Smooth muscle cell (in vitro differentiated cells): ENCODE data around the gene TTC23. TPM values are rescaled to one million over a fixed set of nuclear protein-coding genes. Genes with fewer than 3 reads are reported as not detected.

ENCODE experiments used
- DNase-seq: peaks from one replicate; lab custom pipeline; 2025; ENCODE audit not compliant: unreplicated experiment; lab: John Stamatoyannopoulos, UW
- H2AFZ ChIP-seq: fragments of 200-600 bp; sonication (generic); 2 replicates; pipeline ENCODE4 v1.6.0; 2016; ENCODE audit warnings: antibody characterized with exemption, low read depth, mild to moderate bottlenecking
- H3F3A ChIP-seq: fragments of 200-600 bp; sonication (generic); 2 replicates; pipeline ENCODE4 v1.6.0; 2017; ENCODE audit warnings: antibody characterized with exemption, low read depth
- H3K27ac ChIP-seq: fragments of 200-600 bp; sonication (generic); 2 replicates; pipeline ENCODE4 v1.5.1; 2016; ENCODE audit warnings: low read depth, mild to moderate bottlenecking
- H3K27me3 ChIP-seq: fragments of 200-600 bp; sonication (generic); 2 replicates; pipeline ENCODE4 v1.6.1; 2016; ENCODE audit warnings: low read depth, mild to moderate bottlenecking
- H3K36me3 ChIP-seq: fragments of 200-600 bp; sonication (generic); 2 replicates; pipeline ENCODE4 v1.5.1; 2016; ENCODE audit warnings: low read depth
- H3K4me1 ChIP-seq: fragments of 200-600 bp; sonication (generic); 2 replicates; pipeline ENCODE4 v1.5.1; 2016; ENCODE audit warnings: low read depth
- H3K4me2 ChIP-seq: fragments of 200-600 bp; sonication (generic); 2 replicates; pipeline ENCODE4 v1.6.0; 2016; ENCODE audit warnings: mild to moderate bottlenecking
- H3K4me3 ChIP-seq: fragments of 200-600 bp; sonication (generic); 2 replicates; pipeline ENCODE4 v1.5.1; 2016; ENCODE audit warnings: mild to moderate bottlenecking
- H3K79me2 ChIP-seq: fragments of 200-600 bp; sonication (generic); 2 replicates; pipeline ENCODE4 v1.6.0; 2016; ENCODE audit warnings: low read depth, mild to moderate bottlenecking
- H3K9ac ChIP-seq: fragments of 200-600 bp; sonication (generic); 2 replicates; pipeline ENCODE4 v1.6.0; 2016; ENCODE audit warnings: low read depth
- H3K9me3 ChIP-seq: fragments of 200-600 bp; sonication (generic); replicated peaks from 2 replicates; pipeline ENCODE4 v1.5.1; 2016; ENCODE audit warnings: low read depth
- H4K20me1 ChIP-seq: fragments of 200-600 bp; sonication (generic); 2 replicates; pipeline ENCODE4 v1.6.0; 2016; ENCODE audit warnings: low read depth
- WGBS: methylation state at CpG from one replicate; pipeline ENCODE4 v1.1.7; 2016; ENCODE audit warnings: low lambda C conversion rate; 5-methylcytosine and 5-hydroxymethylcytosine counted together
- polyA plus RNA-seq: library from polyadenylated mRNA; unstranded; fragments of >200 nt; fragmentation: Nextera tagmentation; extraction: Ambion mirVana; gene quantifications from 2 replicates; pipeline ENCODE4 v1.2.1, GENCODE V29; 2016
- total RNA-seq: library from RNA; depleted of rRNA; stranded (reverse); fragments of >200 nt; gene quantifications from 2 replicates; pipeline ENCODE4 v1.2.3, GENCODE V29; 2014
- TF ChIP-seq, protein P1 (sequence below): fragments of 200-600 bp; sonication (generic); IDR thresholded peaks from 2 replicates; pipeline ENCODE4 v1.5.1; 2017; ENCODE audit warnings: borderline replicate concordance, mild to moderate bottlenecking, antibody characterized with exemption; ENCODE audit not compliant: insufficient read depth, poor library complexity, severe bottlenecking

Gene TTC23
- total and polyA plus RNA-seq, 2 experiments from 2014 or later: 25.0 to 45.4 TPM

DNA sequence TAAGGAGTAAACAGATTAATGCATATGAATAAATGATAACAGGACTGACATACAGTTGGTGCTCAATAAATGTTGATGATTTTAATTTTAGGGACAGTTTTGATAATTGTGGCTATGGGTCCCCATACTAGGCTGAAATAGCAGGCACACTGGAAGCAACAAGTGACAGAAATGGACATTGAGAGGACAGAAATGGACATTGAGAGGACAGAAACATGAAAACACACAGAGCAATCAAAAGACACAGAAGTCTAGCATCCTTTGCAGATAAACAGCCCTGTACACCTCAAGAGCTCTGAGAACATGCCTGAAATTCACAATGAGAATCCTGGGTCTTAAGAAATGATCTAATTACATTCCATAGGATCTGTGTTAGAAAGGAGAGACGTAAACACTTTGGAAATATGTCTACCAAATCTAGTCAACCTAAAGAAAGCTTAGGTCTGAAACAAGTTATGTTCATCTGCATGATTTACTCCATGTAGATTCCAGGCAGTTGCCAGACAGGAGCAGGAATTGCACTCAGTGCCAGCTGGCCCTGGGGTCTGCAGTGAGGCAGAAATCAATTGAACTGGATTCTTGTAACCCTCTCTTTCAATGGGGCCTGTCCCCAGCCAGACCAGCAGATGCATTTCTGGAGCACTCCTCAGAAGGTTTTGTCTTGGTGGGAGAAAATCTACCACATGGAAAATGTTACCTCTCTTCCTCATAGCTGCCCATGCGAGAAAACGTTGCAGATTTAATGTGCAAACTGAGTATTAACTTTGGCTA is 84.2 kb downstream of the TTC23 start:
- 76% methylated on average over 3 of the region's 3 CpGs for WGBS
- H3K27me3 ChIP-seq: no peaks in the 10 kb centered on the region
- no peak for DNase-seq
- H3K27ac ChIP-seq: no peak overlapping the region
- H3K9me3 ChIP-seq: no peaks in the 10 kb centered on the region
- no peak overlapping the region for H3K9ac ChIP-seq
- H3K79me2 ChIP-seq: no peaks in the 10 kb centered on the region
- H2AFZ ChIP-seq: no peak overlapping the region
- H3K4me2 ChIP-seq: no peak overlapping the region
- peaks cover 3% of the 10 kb centered on the region for H3K36me3 ChIP-seq
- TF ChIP-seq, protein P1, sequence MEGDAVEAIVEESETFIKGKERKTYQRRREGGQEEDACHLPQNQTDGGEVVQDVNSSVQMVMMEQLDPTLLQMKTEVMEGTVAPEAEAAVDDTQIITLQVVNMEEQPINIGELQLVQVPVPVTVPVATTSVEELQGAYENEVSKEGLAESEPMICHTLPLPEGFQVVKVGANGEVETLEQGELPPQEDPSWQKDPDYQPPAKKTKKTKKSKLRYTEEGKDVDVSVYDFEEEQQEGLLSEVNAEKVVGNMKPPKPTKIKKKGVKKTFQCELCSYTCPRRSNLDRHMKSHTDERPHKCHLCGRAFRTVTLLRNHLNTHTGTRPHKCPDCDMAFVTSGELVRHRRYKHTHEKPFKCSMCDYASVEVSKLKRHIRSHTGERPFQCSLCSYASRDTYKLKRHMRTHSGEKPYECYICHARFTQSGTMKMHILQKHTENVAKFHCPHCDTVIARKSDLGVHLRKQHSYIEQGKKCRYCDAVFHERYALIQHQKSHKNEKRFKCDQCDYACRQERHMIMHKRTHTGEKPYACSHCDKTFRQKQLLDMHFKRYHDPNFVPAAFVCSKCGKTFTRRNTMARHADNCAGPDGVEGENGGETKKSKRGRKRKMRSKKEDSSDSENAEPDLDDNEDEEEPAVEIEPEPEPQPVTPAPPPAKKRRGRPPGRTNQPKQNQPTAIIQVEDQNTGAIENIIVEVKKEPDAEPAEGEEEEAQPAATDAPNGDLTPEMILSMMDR: no peak
- peaks cover 8% of the 10 kb centered on the region for H3F3A ChIP-seq
- no peaks in the 10 kb centered on the region for H4K20me1 ChIP-seq
- no peak overlapping the region for H3K4me3 ChIP-seq
- H3K4me1 ChIP-seq: peaks cover 7% of the 10 kb centered on the region

DNA sequence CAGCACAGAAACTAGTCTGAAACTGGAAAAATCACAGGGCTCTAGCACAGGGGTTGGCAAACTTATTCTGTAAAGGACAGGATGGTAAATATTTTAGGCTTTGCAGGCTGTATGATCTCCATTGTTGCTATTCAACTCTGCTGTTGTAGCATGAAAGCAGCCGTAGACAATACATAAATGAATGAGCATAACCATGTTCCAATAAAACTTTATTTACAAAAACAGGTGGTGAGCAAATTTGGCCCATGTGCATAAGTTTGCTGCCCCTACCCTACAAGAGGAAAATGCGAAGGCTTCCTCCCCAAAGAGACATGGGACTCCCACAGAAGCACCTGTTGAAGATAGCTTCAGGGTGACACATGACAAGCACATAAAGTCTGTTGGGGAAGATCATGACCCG is 85.3 kb downstream of the TTC23 start:
- peaks cover 3% of the 10 kb centered on the region for H3K36me3 ChIP-seq
- no peaks in the 10 kb centered on the region for H3K9me3 ChIP-seq
- peaks cover 4% of the 10 kb centered on the region for H3K4me1 ChIP-seq
- H2AFZ ChIP-seq: no peak overlapping the region
- no peak overlapping the region for H3K4me2 ChIP-seq
- H3F3A ChIP-seq: no peaks in the 10 kb centered on the region
- no peak for DNase-seq
- H3K27ac ChIP-seq: no peak overlapping the region
- TF ChIP-seq, protein P1: no peak
- no peaks in the 10 kb centered on the region for H3K79me2 ChIP-seq
- H3K9ac ChIP-seq: no peak overlapping the region
- no peaks in the 10 kb centered on the region for H4K20me1 ChIP-seq
- H3K27me3 ChIP-seq: no peaks in the 10 kb centered on the region
- no peak overlapping the region for H3K4me3 ChIP-seq
- WGBS: 97% methylated on average over 3 of the region's 3 CpGs

DNA sequence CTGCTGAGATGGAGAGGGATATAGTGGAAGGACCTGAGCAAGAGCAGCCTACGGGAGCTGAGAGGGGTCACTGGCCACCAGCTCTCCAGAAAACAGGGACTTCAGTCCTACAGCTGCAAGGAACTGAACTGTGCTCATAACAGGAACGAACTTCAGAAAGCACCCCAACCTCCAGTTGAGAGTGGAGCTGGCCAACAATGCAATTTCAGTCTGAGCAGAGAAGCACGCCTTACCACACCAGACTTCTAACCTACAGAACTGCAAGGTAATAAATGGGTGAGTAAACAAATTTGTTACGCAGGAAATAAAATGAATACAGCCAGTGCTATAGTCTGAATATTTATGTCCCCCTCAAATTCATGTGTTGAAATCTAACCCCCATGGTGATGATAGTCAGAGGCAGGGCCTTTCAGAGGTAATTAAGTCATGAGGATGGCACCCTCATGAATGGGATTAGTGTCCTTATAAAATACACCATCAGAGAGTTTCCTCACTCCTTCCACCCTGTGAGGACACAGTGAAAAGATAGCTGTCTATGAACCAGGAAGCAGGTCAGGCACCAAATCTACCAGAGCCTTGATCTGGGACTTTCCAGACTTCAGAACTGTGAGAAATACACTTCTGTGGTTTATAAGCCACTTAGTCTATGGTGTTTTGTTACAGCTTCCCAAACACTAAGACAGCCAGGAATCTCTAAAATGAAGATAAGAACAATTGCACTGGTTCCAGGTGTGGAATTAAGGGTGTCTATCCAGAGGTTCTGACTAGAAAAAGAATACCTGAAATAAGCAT is 85.9 kb downstream of the TTC23 start:
- no peaks in the 10 kb centered on the region for H3K27me3 ChIP-seq
- TF ChIP-seq, protein P1: no peak
- no peak overlapping the region for H2AFZ ChIP-seq
- DNase-seq: no peak
- no peak overlapping the region for H3K27ac ChIP-seq
- peaks cover 3% of the 10 kb centered on the region for H3K36me3 ChIP-seq
- WGBS: 94% methylated on average over 4 of the region's 4 CpGs
- no peaks in the 10 kb centered on the region for H3F3A ChIP-seq
- H3K9ac ChIP-seq: no peak overlapping the region
- no peaks in the 10 kb centered on the region for H4K20me1 ChIP-seq
- H3K4me3 ChIP-seq: no peak overlapping the region
- H3K79me2 ChIP-seq: no peaks in the 10 kb centered on the region
- H3K4me1 ChIP-seq: no peaks in the 10 kb centered on the region
- no peak overlapping the region for H3K4me2 ChIP-seq
- H3K9me3 ChIP-seq: no peaks in the 10 kb centered on the region
